HL-60 (cell line): ENCODE results near the gene ZNF492.

Experiments used
- DNase-seq, 2 experiments: peaks; one replicate each; pipeline ENCODE4 v3.0.0-alpha.2; 2010 to 2020; ENCODE audit warnings: low read depth in 1 of 2, low spot score in 1 of 2
- H3K27ac ChIP-seq: fragments of 250-450 bp; sonication (Bioruptor Pico); replicated peaks from 2 replicates; pipeline ENCODE4 v1.5.1; 2020; ENCODE audit warnings: mild to moderate bottlenecking, moderate library complexity
- H3K27me3 ChIP-seq: fragments of 250-450 bp; sonication (Bioruptor Pico); 2 replicates; pipeline ENCODE4 v1.5.1; 2021; ENCODE audit warnings: mild to moderate bottlenecking, moderate library complexity; ENCODE audit not compliant: insufficient read depth, poor library complexity, severe bottlenecking
- H3K4me3 ChIP-seq: replicated peaks from 2 replicates; pipeline ENCODE4 v1.5.1; 2011; ENCODE audit warnings: mild to moderate bottlenecking, control low read depth, low read length; ENCODE audit not compliant: insufficient read depth
- CTCF ChIP-seq: IDR thresholded peaks from one replicate; pipeline ENCODE4 v1.5.1; 2011; ENCODE audit warnings: low read length, control low read depth, inconsistent platforms; ENCODE audit not compliant: insufficient read depth
- GABPA ChIP-seq: IDR thresholded peaks from 2 replicates; pipeline ENCODE4 v1.6.1; 2012; ENCODE audit warnings: low read depth
- POLR2AphosphoS5 ChIP-seq: IDR thresholded peaks from 2 replicates; pipeline ENCODE4 v1.6.1; 2012; ENCODE audit warnings: low read depth
- REST ChIP-seq: IDR thresholded peaks from 2 replicates; pipeline ENCODE4 v1.6.1; 2012; ENCODE audit warnings: low read depth; ENCODE audit not compliant: insufficient replicate concordance
- SPI1 ChIP-seq: IDR thresholded peaks from 2 replicates; pipeline ENCODE4 v1.6.1; 2012; ENCODE audit warnings: low read depth, mild to moderate bottlenecking, borderline replicate concordance

The ZNF492 gene

GRCh38 chr19:22620401-22620800, 13.7 kb upstream of the ZNF492 start:
- no peak overlapping the region for H3K4me3 ChIP-seq
- no peak for TF ChIP-seq GABPA
- no peak for TF ChIP-seq POLR2AphosphoS5
- TF ChIP-seq CTCF, result no peak
- no peak for TF ChIP-seq SPI1
- TF ChIP-seq REST, result no peak
- H3K27ac ChIP-seq, result no peak overlapping the region
- no peaks in the 10 kb centered on the region for H3K27me3 ChIP-seq
- DNase-seq, result no peak

- Histone ChIP-seq H3K4me3 (no peak overlapping the region), H3K27ac (no peak overlapping the region), H3K27me3 (no peaks in the 10 kb centered on the region)
- TF ChIP-seq REST, result no peak
- TF ChIP-seq CTCF, result no peak
- TF ChIP-seq SPI1, result no peak
- no peak for TF ChIP-seq POLR2AphosphoS5
- TF ChIP-seq GABPA, result no peak
- DNase-seq, result no peak
Measured at GRCh38 chr19:22620912-22621311, 13.2 kb upstream of the ZNF492 start.

GRCh38 chr19:22622020-22622419, 12.1 kb upstream of the ZNF492 start:
- TF ChIP-seq GABPA (no peak), CTCF (no peak), POLR2AphosphoS5 (no peak), SPI1 (no peak), REST (no peak)
- H3K27ac ChIP-seq, result no peak overlapping the region
- no peak for DNase-seq
- H3K4me3 ChIP-seq, result no peak overlapping the region
- H3K27me3 ChIP-seq, result no peaks in the 10 kb centered on the region
